ENCODE results near the gene C16orf87. TPM values are rescaled to one million over a fixed set of nuclear protein-coding genes. Genes with fewer than 3 reads are reported as not detected.

The C16orf87 gene
- total and polyA plus RNA-seq, 9 of the 15 experiments (the other 6 are each of a cell fraction or from before 2014, with no cell fraction given), result 7.8 to 16.7 (median 10.5) TPM

DNA sequence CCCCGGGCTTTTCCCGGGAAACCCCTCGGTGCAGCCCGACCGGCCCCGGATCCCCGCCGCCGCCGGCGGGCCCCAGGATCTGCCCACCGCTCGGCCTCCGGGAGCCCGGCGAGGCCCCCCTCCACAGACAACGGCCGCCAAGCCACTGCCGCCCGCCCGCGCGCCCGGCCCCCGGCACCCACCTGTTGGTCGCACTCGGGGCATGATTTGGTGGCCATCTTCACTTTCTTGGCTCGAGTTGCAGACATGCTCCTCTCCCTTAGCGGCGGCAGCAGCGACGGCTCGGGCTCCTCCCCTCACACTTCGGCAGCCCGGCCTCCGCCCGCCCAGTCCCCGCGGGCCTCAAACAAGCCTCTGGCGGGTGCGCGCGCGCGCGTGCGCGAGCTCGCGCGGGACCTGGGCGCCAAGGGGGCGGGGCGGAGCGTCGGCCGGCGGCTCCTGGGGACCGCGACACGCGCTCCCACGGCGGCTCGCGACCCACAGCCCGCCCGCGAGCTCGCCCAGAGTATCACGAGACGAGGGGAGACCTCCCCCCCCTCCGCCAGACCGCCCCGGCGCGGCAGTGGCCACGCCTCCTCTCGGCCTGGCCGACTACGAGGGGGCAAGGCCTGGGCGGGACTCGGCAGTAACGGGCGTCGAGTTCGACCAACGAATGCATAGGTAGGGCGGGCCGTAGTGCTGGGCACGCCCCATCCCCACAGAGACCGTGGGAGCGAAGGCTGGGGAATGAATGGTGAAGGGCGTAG, at the start of gene C16orf87 (continued):
- TF ChIP-seq MGA (IDR thresholded peaks at IDR 0.05) (0 out of 2 replicates have a peak, but pooled peaks have one; percentile 12), BDP1 (IDR thresholded peaks at IDR 0.05; ENCODE audit: insufficient read depth, insufficient read length) (no peak), FOXA3 (CRISPR knock-in tag; conservative IDR thresholded peaks at IDR 0.05 in 1 of 2, IDR thresholded peaks at IDR 0.05 in 1 of 2) (no peak), TCF7 (IDR thresholded peaks at IDR 0.05; ENCODE audit: borderline replicate concordance) (no peak), THRAP3 (IDR thresholded peaks at IDR 0.05; ENCODE audit: borderline replicate concordance) (no peak), ZNF277 (CRISPR knock-in tag; IDR thresholded peaks at IDR 0.05; ENCODE audit: borderline replicate concordance) (no peak), MAZ (CRISPR knock-in tag; conservative IDR thresholded peaks at IDR 0.05 in 1 of 2, IDR thresholded peaks at IDR 0.05 in 1 of 2) (peak; percentile 61 to 77), KDM2B (CRISPR knock-in tag; IDR thresholded peaks at IDR 0.05) (no peak), RBM34 (IDR thresholded peaks at IDR 0.05; ENCODE audit: borderline replicate concordance, insufficient read depth, low read length) (no peak)
- TF ChIP-seq, protein P1, sequence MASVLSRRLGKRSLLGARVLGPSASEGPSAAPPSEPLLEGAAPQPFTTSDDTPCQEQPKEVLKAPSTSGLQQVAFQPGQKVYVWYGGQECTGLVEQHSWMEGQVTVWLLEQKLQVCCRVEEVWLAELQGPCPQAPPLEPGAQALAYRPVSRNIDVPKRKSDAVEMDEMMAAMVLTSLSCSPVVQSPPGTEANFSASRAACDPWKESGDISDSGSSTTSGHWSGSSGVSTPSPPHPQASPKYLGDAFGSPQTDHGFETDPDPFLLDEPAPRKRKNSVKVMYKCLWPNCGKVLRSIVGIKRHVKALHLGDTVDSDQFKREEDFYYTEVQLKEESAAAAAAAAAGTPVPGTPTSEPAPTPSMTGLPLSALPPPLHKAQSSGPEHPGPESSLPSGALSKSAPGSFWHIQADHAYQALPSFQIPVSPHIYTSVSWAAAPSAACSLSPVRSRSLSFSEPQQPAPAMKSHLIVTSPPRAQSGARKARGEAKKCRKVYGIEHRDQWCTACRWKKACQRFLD (CRISPR knock-in tag; IDR thresholded peaks at IDR 0.05), result 0 out of 2 replicates have a peak, but pooled peaks have one; percentile 12
